GM12878 (cell line): Measurements from ENCODE around the gene SSNA1. TPM values are rescaled to one million over a fixed set of nuclear protein-coding genes. Genes with fewer than 3 reads are reported as not detected.
A peak's percentile ranks its signal among the peaks of the same experiment; 100 is the strongest.

ENCODE experiments used
- CHD1 ChIP-seq: IDR thresholded peaks from 2 replicates; pipeline ENCODE4 v1.6.1; 2012; ENCODE audit warnings: low read depth, low read length, improper control_type of control experiment
- MTA3 ChIP-seq: IDR thresholded peaks from 2 replicates; pipeline ENCODE4 v1.6.1; 2012; ENCODE audit warnings: low read length, inconsistent platforms, borderline replicate concordance
- NFYB ChIP-seq: IDR thresholded peaks from 2 replicates; pipeline ENCODE4 v1.6.1; 2011; ENCODE audit warnings: low read depth, mild to moderate bottlenecking, low read length, improper control_type of control experiment, moderate library complexity; ENCODE audit not compliant: insufficient read depth
- NR2C2 ChIP-seq: IDR thresholded peaks from 2 replicates; pipeline ENCODE4 v1.6.1; 2011; ENCODE audit warnings: borderline replicate concordance, low read depth; ENCODE audit not compliant: control insufficient read depth, insufficient read length
- STAT1 ChIP-seq: fragments of 450-650 bp; conservative IDR thresholded peaks from 2 replicates; pipeline ENCODE4 v1.6.1; 2014; ENCODE audit warnings: antibody characterized with exemption, mild to moderate bottlenecking
- polyA plus RNA-seq, 11 experiments: library from polyadenylated mRNA; depleted of rRNA in 4 of 11; unstranded in 6 of 11; stranded (reverse) in 5 of 11; fragments of >200 nt; fragmentation: Nextera tagmentation in 4 of 11; fragmentation: Illumina TruSeq in 1 of 11; extraction: Ambion mirVana in 4 of 11; extraction: Trizol in 1 of 11; gene quantifications; 1 replicate in 1 of 11; 2 replicates in 10 of 11; pipeline versions ENCODE4 v1.2.1 to v1.2.3, GENCODE V29; 2011 to 2016; ENCODE audit warnings: inconsistent platforms in 2 of 11, missing spikeins in 2 of 11, low read depth in 1 of 11
- total RNA-seq, 4 experiments: library from RNA; depleted of rRNA in 3 of 4; stranded (reverse); fragments of >200 nt in 3 of 4; fragmentation: Illumina TruSeq in 1 of 4; extraction: Trizol in 1 of 4; gene quantifications; 2 replicates each; pipeline versions ENCODE4 v1.2.1 to v1.2.3, GENCODE V29; 2013 to 2021
- TF ChIP-seq, protein P1 (sequence below): fragments of 450-650 bp; formaldehyde crosslinking; IDR thresholded peaks from 2 replicates; pipeline ENCODE4 v1.5.0; 2022; ENCODE audit warnings: mild to moderate bottlenecking, missing genetic modification characterization

Gene SSNA1
- total and polyA plus RNA-seq, 10 of the 15 experiments (the other 5 are each of a cell fraction or from before 2014, with no cell fraction given), result 0.63 to 139 (median 78.0) TPM

DNA sequence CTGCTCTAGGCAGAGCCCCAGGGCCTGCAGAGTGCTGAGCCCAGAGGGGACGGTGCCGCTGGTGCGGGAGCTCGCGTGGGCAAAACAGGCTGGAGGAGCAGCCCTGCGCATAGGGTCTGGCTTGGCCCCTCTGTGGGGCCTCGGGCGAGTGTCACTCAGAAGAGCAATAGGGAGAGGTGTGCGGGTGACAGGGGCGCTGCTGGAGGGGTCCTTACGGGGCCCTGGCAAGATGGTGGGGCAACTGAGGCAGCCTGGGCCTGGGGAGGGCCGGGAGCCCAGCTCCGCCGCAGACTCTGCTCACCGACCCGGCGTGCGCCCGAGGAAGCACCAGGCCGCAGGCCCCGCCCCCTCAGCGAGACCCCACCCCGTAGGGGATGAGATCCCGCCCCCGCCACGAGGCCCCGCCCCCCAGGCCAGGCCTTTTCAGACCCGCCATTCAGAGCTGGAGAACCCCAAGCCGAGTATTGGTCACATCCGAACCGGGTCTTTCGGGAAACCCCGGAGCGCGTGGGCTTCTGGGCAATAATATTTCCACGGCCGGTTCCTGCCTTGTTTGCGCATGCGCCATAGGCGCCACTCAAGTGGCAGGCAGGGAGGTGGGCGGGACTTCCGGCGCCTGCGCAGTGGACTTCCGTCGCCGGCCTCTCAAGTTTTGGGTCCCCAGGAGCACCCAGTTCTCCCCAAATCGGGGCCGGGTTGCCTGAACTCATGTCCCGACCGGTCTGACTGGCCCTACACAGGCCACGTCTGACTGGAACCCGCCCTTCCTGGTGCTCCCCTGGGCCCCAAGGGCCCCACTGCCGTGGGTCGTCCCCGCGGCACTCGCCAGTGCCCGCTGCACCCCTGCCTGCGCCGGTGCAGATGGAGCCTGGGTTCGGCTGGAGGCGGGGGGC is 34.8 kb downstream of the SSNA1 start (continued):
- TF ChIP-seq, protein P1, sequence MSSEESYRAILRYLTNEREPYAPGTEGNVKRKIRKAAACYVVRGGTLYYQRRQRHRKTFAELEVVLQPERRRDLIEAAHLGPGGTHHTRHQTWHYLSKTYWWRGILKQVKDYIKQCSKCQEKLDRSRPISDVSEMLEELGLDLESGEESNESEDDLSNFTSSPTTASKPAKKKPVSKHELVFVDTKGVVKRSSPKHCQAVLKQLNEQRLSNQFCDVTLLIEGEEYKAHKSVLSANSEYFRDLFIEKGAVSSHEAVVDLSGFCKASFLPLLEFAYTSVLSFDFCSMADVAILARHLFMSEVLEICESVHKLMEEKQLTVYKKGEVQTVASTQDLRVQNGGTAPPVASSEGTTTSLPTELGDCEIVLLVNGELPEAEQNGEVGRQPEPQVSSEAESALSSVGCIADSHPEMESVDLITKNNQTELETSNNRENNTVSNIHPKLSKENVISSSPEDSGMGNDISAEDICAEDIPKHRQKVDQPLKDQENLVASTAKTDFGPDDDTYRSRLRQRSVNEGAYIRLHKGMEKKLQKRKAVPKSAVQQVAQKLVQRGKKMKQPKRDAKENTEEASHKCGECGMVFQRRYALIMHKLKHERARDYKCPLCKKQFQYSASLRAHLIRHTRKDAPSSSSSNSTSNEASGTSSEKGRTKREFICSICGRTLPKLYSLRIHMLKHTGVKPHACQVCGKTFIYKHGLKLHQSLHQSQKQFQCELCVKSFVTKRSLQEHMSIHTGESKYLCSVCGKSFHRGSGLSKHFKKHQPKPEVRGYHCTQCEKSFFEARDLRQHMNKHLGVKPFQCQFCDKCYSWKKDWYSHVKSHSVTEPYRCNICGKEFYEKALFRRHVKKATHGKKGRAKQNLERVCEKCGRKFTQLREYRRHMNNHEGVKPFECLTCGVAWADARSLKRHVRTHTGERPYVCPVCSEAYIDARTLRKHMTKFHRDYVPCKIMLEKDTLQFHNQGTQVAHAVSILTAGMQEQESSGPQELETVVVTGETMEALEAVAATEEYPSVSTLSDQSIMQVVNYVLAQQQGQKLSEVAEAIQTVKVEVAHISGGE, result peak; percentile 78
- TF ChIP-seq CHD1 (no peak), NR2C2 (no peak), STAT1 (peak; percentile 74; the same call in 1 of the 2 replicates), NFYB (peak; percentile 83; the same call in 1 of the 2 replicates), MTA3 (no peak)
